Measurements from ENCODE around the gene CAMK1.

The CAMK1 gene

DNA sequence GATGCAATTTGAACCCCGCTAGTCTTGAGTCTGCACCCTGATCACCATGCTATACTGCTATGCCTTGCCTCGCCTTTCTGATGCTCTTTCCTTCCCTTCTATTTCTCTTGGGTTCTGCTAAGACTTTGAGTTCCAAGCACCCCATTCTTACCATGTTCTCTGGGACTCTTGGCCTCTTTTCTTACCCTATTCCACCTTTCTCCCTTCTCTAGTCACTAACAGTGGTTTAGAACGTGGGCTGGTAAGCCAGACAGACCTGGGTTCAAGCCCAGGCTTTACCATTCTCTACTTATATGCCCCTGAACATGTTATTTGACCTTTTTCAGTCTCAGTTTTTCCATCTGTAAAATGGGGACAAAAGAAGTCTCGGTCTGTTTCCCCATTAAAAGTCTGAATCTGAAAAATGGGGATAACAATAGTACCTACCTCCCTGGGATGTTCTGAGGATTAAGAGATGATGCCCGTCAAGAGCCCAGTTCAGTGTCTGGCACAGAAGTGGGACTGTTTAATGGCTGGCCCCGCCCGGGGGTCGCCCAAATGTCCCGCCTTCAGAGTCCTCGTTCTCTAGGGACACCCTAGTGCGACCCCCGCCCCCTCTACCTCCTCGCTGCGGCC lies 22.1 kb upstream of the CAMK1 start:
- TF ChIP-seq, protein P1, sequence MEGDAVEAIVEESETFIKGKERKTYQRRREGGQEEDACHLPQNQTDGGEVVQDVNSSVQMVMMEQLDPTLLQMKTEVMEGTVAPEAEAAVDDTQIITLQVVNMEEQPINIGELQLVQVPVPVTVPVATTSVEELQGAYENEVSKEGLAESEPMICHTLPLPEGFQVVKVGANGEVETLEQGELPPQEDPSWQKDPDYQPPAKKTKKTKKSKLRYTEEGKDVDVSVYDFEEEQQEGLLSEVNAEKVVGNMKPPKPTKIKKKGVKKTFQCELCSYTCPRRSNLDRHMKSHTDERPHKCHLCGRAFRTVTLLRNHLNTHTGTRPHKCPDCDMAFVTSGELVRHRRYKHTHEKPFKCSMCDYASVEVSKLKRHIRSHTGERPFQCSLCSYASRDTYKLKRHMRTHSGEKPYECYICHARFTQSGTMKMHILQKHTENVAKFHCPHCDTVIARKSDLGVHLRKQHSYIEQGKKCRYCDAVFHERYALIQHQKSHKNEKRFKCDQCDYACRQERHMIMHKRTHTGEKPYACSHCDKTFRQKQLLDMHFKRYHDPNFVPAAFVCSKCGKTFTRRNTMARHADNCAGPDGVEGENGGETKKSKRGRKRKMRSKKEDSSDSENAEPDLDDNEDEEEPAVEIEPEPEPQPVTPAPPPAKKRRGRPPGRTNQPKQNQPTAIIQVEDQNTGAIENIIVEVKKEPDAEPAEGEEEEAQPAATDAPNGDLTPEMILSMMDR (IDR thresholded peaks at IDR 0.05; ENCODE audit: low read depth, low read length, missing control alignments): no peak
- Histone ChIP-seq H3K27me3 (replicated peaks) (no peaks in the 10 kb centered on the region), H3K4me3 (ENCODE audit: low read depth, low read length) (peak overlapping the region; percentile 79), H3K27ac (peak overlapping the region; percentile 97), H3K36me3 (replicated peaks) (peaks cover 27% of the 10 kb centered on the region)
- in situ Hi-C loops (cut with HindIII; ENCODE audit: low pct_ligation_motif_present, low sequenced_read_pairs): no loop called here
- DNase-seq: no peak

DNA sequence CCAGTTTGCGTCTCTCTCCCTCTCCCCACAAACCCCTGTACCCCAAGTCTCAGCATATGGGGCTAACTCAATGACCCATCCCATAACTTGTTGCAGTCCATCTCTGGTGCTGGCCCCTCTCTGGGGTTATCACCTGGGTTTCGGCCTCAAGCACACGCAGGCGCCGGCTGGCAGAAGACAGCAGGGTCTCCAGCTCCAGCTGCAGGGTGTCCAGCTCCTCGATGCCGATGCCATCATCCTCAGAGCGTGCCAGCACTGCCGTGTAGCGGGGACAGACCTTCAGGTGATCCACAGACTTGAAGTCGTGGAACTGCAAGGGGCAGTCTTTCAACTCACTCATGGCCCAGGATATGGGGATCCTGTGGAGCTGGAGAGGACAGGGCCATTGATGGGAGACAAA lies 21.4 kb upstream of the CAMK1 start:
- Histone ChIP-seq H3K4me3 (ENCODE audit: low read depth, low read length) (no peak overlapping the region), H3K36me3 (replicated peaks) (peaks cover 32% of the 10 kb centered on the region), H3K27me3 (replicated peaks) (no peaks in the 10 kb centered on the region), H3K27ac (no peak overlapping the region)
- TF ChIP-seq, protein P1 (IDR thresholded peaks at IDR 0.05; ENCODE audit: low read depth, low read length, missing control alignments): no peak
- in situ Hi-C loops (cut with HindIII; ENCODE audit: low pct_ligation_motif_present, low sequenced_read_pairs): no loop called here
- no peak for DNase-seq

DNA sequence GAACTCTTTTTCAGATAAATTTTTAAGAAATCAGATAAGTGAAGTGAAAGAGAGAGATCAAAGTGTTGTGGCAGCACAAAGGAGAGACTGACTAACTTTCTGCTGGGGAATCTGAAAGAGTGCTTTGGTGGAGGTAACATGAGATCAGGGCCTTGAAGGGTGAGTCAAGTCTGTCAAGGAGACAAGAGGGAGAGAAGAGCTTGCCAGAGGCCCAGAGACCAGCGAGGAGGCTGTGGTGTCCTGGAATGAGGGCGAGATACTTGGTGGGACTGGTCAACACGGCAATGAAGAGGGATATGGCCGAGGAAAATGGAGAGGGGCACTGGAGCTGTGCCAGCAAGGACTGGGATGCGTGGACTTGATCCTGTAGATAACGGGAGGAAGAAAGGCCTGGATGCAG lies 18.0 kb upstream of the CAMK1 start:
- Histone ChIP-seq H3K4me3 (ENCODE audit: low read depth, low read length) (no peak overlapping the region), H3K27ac (no peak overlapping the region), H3K36me3 (replicated peaks) (peaks cover 34% of the 10 kb centered on the region), H3K27me3 (replicated peaks) (no peaks in the 10 kb centered on the region)
- peak; percentile 12 for DNase-seq
- in situ Hi-C loops (cut with HindIII; ENCODE audit: low pct_ligation_motif_present, low sequenced_read_pairs): no loop called here
- TF ChIP-seq, protein P1 (IDR thresholded peaks at IDR 0.05; ENCODE audit: low read depth, low read length, missing control alignments): no peak

DNA sequence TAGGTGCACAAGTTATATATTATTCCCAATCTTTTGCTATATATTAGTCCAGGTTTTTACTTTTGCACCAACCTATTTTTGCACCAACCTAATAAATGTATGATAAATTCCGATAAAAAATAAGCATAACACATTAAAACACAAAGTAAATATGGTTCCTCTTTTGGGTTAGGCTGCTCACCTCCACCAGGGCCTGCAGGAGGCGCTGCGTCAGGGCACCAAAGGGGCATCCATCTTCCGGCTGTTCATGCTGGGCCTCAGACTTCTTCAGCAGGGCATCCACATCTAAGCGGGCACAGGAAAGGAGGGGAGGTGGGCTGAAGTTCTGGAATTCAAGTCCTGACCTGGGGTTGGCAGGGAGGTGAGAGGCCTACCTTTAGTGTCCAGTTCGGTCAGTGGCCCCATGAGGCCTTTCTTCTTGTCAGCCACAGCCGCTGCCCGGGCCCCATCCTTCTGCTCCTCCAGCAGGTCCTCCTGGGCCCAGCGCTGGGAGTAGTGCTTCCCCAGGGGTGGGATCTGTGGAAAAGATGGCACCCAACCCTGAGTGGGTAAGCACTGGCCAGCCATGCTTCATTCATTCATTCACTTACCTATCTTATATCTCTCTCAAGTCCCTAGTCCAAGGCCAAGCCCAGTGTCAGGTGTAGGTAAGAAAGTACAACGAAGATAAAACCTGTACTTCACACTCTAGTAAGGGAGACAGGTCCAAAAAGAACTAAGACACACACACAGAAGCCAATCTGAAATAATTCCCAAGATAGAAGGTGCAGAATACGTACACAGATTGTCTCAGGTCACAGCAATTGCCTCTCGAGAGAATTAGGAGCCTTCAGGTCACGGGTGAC lies 17.3 kb upstream of the CAMK1 start:
- DNase-seq: no peak
- TF ChIP-seq, protein P1 (IDR thresholded peaks at IDR 0.05; ENCODE audit: low read depth, low read length, missing control alignments): peak; percentile 71
- H3K4me3 ChIP-seq (ENCODE audit: low read depth, low read length): no peak overlapping the region
- H3K27ac ChIP-seq: no peak overlapping the region
- H3K36me3 ChIP-seq (replicated peaks): peaks cover 38% of the 10 kb centered on the region
- H3K27me3 ChIP-seq (replicated peaks): no peaks in the 10 kb centered on the region
- in situ Hi-C loops (cut with HindIII; ENCODE audit: low pct_ligation_motif_present, low sequenced_read_pairs): no loop called here

DNA sequence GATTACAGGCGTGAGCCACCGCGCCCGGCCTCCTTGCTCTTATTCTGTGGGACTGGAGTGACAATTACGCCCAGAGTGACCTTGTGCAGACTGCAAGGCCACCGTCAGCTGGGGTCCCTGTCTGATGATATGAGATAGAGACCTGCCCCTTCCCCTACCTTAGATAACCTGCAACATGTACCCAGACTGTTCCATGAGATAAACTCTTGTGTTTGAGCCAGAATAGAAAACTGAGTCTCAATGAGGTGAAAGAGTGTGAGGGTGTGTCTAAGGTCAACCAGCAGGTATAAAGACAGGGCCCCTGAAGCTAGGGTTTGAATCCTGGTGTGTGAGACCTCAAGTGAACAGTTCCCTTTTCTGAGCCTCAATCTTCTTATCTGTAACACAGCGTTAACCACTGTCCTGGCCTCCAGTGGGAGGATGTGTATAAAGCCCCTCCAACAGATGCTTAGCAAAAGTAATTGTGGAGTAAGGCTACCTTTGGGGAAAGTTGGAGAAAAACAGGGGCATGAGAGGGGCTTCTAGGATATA lies 16.5 kb upstream of the CAMK1 start:
- TF ChIP-seq, protein P1 (IDR thresholded peaks at IDR 0.05; ENCODE audit: low read depth, low read length, missing control alignments): no peak
- Histone ChIP-seq H3K27ac (no peak overlapping the region), H3K4me3 (ENCODE audit: low read depth, low read length) (no peak overlapping the region), H3K27me3 (replicated peaks) (no peaks in the 10 kb centered on the region), H3K36me3 (replicated peaks) (peaks cover 44% of the 10 kb centered on the region)
- in situ Hi-C loops (cut with HindIII; ENCODE audit: low pct_ligation_motif_present, low sequenced_read_pairs): no loop called here
- no peak for DNase-seq
